ENCODE measurements around the gene TMEM18.

Gene TMEM18

DNA sequence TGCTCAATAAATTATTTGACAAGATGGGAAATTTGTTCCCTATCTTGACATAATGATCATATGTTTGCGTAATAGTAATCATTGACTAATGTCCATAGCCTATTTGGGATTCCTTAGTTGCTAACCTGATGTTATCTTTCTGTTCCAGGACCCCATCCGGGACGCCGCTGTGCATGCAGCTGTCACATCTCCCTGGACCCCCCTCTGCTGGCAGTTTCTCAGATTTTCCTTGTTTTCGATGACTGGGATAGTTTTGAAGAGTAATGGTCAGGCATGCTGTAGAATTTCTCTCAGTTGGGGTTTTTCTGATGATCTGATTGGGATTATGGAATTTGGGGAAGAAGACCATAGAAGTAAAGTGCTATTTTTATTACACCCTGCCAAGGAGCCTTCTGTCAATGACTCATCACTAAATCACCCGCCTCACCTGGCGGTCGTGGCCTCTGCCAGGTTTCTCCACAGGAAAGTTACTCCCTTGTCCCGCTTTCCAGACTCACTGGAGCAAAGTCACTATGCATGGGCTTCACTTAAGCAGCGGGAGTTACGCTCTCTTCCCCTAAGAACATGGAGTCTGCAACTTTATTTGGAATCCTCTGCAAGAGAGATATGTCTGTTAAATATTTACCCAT, 19.9 kb upstream of the TMEM18 start:
- H3K27me3 ChIP-seq (replicated peaks; ENCODE audit: insufficient read depth, low read length), result no peaks in the 10 kb centered on the region
- H3K4me2 ChIP-seq (ENCODE audit: low read depth, low read length), result no peak overlapping the region
- H4K20me1 ChIP-seq (ENCODE audit: insufficient read depth, low read length), result no peaks in the 10 kb centered on the region
- H3K27ac ChIP-seq (ENCODE audit: low read length), result no peak overlapping the region
- no peaks in the 10 kb centered on the region for H3K79me2 ChIP-seq (ENCODE audit: low read length)
- H3F3A ChIP-seq (ENCODE audit: insufficient read depth, low read length), result no peaks in the 10 kb centered on the region
- DNase-seq, result no peak
- no peaks in the 10 kb centered on the region for H3K4me1 ChIP-seq (ENCODE audit: low read length)
- H3K4me3 ChIP-seq (ENCODE audit: low read length), result no peak overlapping the region
- no peak for TF ChIP-seq EZH2 (optimal IDR thresholded peaks at IDR 0.05; ENCODE audit: low read depth, low read length)
- TF ChIP-seq, protein P1, sequence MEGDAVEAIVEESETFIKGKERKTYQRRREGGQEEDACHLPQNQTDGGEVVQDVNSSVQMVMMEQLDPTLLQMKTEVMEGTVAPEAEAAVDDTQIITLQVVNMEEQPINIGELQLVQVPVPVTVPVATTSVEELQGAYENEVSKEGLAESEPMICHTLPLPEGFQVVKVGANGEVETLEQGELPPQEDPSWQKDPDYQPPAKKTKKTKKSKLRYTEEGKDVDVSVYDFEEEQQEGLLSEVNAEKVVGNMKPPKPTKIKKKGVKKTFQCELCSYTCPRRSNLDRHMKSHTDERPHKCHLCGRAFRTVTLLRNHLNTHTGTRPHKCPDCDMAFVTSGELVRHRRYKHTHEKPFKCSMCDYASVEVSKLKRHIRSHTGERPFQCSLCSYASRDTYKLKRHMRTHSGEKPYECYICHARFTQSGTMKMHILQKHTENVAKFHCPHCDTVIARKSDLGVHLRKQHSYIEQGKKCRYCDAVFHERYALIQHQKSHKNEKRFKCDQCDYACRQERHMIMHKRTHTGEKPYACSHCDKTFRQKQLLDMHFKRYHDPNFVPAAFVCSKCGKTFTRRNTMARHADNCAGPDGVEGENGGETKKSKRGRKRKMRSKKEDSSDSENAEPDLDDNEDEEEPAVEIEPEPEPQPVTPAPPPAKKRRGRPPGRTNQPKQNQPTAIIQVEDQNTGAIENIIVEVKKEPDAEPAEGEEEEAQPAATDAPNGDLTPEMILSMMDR (IDR thresholded peaks at IDR 0.05; ENCODE audit: low read length), result no peak
- TF ChIP-seq EZH2phosphoT487 (IDR thresholded peaks at IDR 0.05; ENCODE audit: low read length), result no peak
- H2AFZ ChIP-seq (ENCODE audit: low read length), result no peak overlapping the region
- no peaks in the 10 kb centered on the region for H3K36me3 ChIP-seq (replicated peaks; ENCODE audit: insufficient read depth, low read length)
- no peaks in the 10 kb centered on the region for H3K9me3 ChIP-seq (replicated peaks; ENCODE audit: insufficient read depth, low read length)
- no peaks in the 10 kb centered on the region for H3K9me2 ChIP-seq (replicated peaks; ENCODE audit: insufficient read depth, low read length)
- H3K9ac ChIP-seq (ENCODE audit: low read length), result no peak overlapping the region

DNA sequence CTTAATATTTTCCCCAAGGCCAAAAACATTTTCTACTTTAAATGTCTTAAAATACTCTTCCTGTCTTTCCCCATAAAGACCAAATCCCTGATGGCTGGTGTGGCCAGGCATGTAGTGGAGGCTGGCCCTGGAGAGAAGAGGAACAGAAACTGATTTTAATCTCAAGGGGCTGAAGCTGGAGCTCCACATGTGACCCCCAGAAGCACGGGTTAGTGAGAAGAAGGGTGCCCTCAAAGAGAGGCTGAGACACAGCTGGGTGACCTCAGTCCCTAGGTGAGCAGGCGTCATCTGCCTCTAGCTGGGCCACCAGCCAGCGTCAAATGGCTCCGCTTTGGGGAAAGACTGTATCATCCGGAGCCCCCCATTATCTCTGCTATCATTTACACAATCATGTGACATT, 19.3 kb upstream of the TMEM18 start:
- no peaks in the 10 kb centered on the region for H3K9me2 ChIP-seq (replicated peaks; ENCODE audit: insufficient read depth, low read length)
- H3K36me3 ChIP-seq (replicated peaks; ENCODE audit: insufficient read depth, low read length), result no peaks in the 10 kb centered on the region
- no peaks in the 10 kb centered on the region for H3F3A ChIP-seq (ENCODE audit: insufficient read depth, low read length)
- H3K4me3 ChIP-seq (ENCODE audit: low read length), result no peak overlapping the region
- H3K9ac ChIP-seq (ENCODE audit: low read length), result no peak overlapping the region
- H4K20me1 ChIP-seq (ENCODE audit: insufficient read depth, low read length), result no peaks in the 10 kb centered on the region
- H3K4me2 ChIP-seq (ENCODE audit: low read depth, low read length), result no peak overlapping the region
- no peak overlapping the region for H3K27ac ChIP-seq (ENCODE audit: low read length)
- H3K4me1 ChIP-seq (ENCODE audit: low read length), result no peaks in the 10 kb centered on the region
- H3K79me2 ChIP-seq (ENCODE audit: low read length), result no peaks in the 10 kb centered on the region
- no peaks in the 10 kb centered on the region for H3K9me3 ChIP-seq (replicated peaks; ENCODE audit: insufficient read depth, low read length)
- no peaks in the 10 kb centered on the region for H3K27me3 ChIP-seq (replicated peaks; ENCODE audit: insufficient read depth, low read length)
- no peak overlapping the region for H2AFZ ChIP-seq (ENCODE audit: low read length)
- no peak for DNase-seq
- TF ChIP-seq, protein P1 (IDR thresholded peaks at IDR 0.05; ENCODE audit: low read length), result no peak
- TF ChIP-seq EZH2phosphoT487 (IDR thresholded peaks at IDR 0.05; ENCODE audit: low read length) (no peak), EZH2 (optimal IDR thresholded peaks at IDR 0.05; ENCODE audit: low read depth, low read length) (no peak)

DNA sequence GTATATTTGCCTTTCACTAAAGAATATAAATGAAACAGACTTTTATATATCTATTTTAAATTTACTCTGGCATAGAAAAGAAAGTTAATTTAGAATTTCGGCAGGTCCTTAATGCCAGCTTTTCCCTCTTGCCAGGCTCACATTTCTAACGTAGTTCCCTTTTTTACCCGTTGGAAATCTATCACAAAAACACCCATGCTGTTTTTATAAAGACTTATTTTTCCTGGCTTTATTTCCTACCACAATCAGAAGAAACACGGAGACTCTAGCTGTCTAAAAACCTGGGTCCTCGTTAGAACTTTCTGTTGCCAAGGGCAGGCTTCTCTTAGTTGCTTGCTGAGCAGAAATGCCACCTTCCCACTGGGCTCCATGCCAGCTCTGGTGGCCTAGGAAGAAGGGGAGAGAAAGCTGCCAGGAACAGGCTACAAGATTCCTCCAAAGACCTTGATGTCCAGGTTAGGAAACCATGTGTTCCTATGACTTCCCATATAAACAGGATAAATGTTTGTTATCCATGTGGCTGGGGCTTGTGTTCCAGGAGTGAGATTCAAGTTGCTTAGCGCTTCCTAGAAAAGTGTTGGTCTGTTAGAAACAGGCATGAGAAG, 17.8 kb upstream of the TMEM18 start:
- H3K27me3 ChIP-seq (replicated peaks; ENCODE audit: insufficient read depth, low read length), result no peaks in the 10 kb centered on the region
- H3F3A ChIP-seq (ENCODE audit: insufficient read depth, low read length), result no peaks in the 10 kb centered on the region
- no peak overlapping the region for H3K9ac ChIP-seq (ENCODE audit: low read length)
- no peaks in the 10 kb centered on the region for H3K36me3 ChIP-seq (replicated peaks; ENCODE audit: insufficient read depth, low read length)
- no peak overlapping the region for H2AFZ ChIP-seq (ENCODE audit: low read length)
- TF ChIP-seq, protein P1 (IDR thresholded peaks at IDR 0.05; ENCODE audit: low read length), result no peak
- TF ChIP-seq EZH2phosphoT487 (IDR thresholded peaks at IDR 0.05; ENCODE audit: low read length) (no peak), EZH2 (optimal IDR thresholded peaks at IDR 0.05; ENCODE audit: low read depth, low read length) (no peak)
- no peaks in the 10 kb centered on the region for H4K20me1 ChIP-seq (ENCODE audit: insufficient read depth, low read length)
- no peaks in the 10 kb centered on the region for H3K79me2 ChIP-seq (ENCODE audit: low read length)
- H3K4me2 ChIP-seq (ENCODE audit: low read depth, low read length), result no peak overlapping the region
- no peaks in the 10 kb centered on the region; the same call in 1 of the 2 replicates for H3K4me1 ChIP-seq (ENCODE audit: low read length)
- H3K9me2 ChIP-seq (replicated peaks; ENCODE audit: insufficient read depth, low read length), result no peaks in the 10 kb centered on the region
- no peak for DNase-seq
- H3K4me3 ChIP-seq (ENCODE audit: low read length), result no peak overlapping the region
- H3K27ac ChIP-seq (ENCODE audit: low read length), result no peak overlapping the region
- H3K9me3 ChIP-seq (replicated peaks; ENCODE audit: insufficient read depth, low read length), result no peaks in the 10 kb centered on the region

Data from MM.1S (cell line).